ENCODE measurements around the gene MANEA.

Gene MANEA

GRCh38 chr6:95587989-95588388, 10.7 kb downstream of the MANEA start:
- no peak for DNase-seq (ENCODE audit: low read depth in 2 of 2)

GRCh38 chr6:95589067-95589466, 11.7 kb downstream of the MANEA start:
- DNase-seq (ENCODE audit: low read depth in 2 of 2), result no peak

- no peak for DNase-seq (ENCODE audit: low read depth in 2 of 2)
Measured at GRCh38 chr6:95589826-95590570, 12.7 kb downstream of the MANEA start.

- DNase-seq (ENCODE audit: low read depth in 2 of 2), result no peak
Measured at GRCh38 chr6:95593025-95593424, 15.7 kb downstream of the MANEA start.

GRCh38 chr6:95596021-95596420, 18.7 kb downstream of the MANEA start:
- no peak for DNase-seq (ENCODE audit: low read depth in 2 of 2)

GRCh38 chr6:95599706-95600105, 22.4 kb downstream of the MANEA start:
- no peak for DNase-seq (ENCODE audit: low read depth in 2 of 2)

- no peak for DNase-seq (ENCODE audit: low read depth in 2 of 2)
Measured at GRCh38 chr6:95601133-95601532, 23.8 kb downstream of the MANEA start.

- DNase-seq (ENCODE audit: low read depth in 2 of 2), result no peak
Measured at GRCh38 chr6:95614094-95614493, 36.8 kb downstream of the MANEA start.

- no peak for DNase-seq (ENCODE audit: low read depth in 2 of 2)
Measured at GRCh38 chr6:95629551-95629950, 52.2 kb downstream of the MANEA start.

GRCh38 chr6:95636552-95637431, 59.5 kb downstream of the MANEA start:
- DNase-seq (ENCODE audit: low read depth in 2 of 2), result no peak

- no peak for DNase-seq (ENCODE audit: low read depth in 2 of 2)
Measured at GRCh38 chr6:95648636-95649035, 71.3 kb downstream of the MANEA start.

- no peak for DNase-seq (ENCODE audit: low read depth in 2 of 2)
Measured at GRCh38 chr6:95649451-95649850, 72.1 kb downstream of the MANEA start.

- DNase-seq (ENCODE audit: low read depth in 2 of 2), result no peak
Measured at GRCh38 chr6:95654176-95654575, 76.8 kb downstream of the MANEA start.

- DNase-seq (ENCODE audit: low read depth in 2 of 2), result no peak
Measured at GRCh38 chr6:95658886-95659285, 81.6 kb downstream of the MANEA start.

Measured in stimulated activated CD8-positive, alpha-beta memory T cell treated with anti-CD3 and anti-CD28 coated beads, Interleukin-2, amount 100 ng/mL, for 48 hours (primary cell).